Measurements from ENCODE around the gene DOP1A. TPM values are rescaled to one million over a fixed set of nuclear protein-coding genes. Genes with fewer than 3 reads are reported as not detected.

DOP1A gene
- total RNA-seq, 4 donors from 2014 or later, result 20.2 to 33.4 (median 22.4) TPM

DNA sequence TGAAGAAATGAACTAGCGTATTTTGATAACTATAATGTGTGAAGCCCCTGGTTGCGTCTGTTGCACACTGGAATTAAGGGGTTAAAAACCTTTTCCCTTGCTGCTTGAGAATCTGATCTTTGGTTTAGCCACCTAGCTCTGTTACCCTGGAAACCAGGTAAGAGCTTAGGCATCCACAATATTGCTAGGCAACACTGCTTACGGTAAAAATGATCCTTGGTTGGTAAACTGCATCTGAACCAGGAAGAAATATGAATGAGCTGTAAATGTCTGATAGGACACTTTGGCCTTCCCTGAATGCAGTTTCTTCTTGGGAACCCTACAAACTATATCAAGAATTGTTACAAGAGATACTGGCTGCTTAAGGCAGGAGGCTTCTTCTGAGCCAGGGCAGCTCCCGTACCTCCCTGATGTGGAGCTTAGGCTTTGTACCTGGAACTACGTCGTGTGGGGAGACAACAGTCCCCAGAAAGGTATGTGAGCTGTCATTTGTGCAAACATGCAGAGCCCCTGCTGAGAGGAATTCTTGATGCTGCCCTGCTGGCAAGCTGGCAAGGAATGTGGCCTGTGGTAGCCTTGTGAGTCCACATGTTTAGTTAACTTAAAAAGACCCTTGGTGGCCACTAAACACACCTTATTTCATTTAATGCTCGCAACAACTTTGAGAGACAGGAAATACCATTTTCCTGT lies 20.3 kb upstream of the DOP1A start:
- no peak for TF ChIP-seq CTCF (IDR thresholded peaks at IDR 0.05)

GRCh38 chr6:83051377-83052172 lies 15.9 kb upstream of the DOP1A start:
- TF ChIP-seq CTCF (IDR thresholded peaks at IDR 0.05), result no peak
- DNase-seq (ENCODE audit: low spot score), result no peak
- no peak for ATAC-seq (ENCODE audit: low FRiP score)

More for the DNA sequence above, 20.3 kb upstream of the DOP1A start:
- DNase-seq (ENCODE audit: low spot score) (no peak), ATAC-seq (ENCODE audit: low FRiP score) (no peak)

- no peak for ATAC-seq (ENCODE audit: low FRiP score)
- TF ChIP-seq CTCF (IDR thresholded peaks at IDR 0.05), result no peak
- no peak for DNase-seq (ENCODE audit: low spot score)
Observed at GRCh38 chr6:83053678-83054077, 13.8 kb upstream of the DOP1A start.

DNA sequence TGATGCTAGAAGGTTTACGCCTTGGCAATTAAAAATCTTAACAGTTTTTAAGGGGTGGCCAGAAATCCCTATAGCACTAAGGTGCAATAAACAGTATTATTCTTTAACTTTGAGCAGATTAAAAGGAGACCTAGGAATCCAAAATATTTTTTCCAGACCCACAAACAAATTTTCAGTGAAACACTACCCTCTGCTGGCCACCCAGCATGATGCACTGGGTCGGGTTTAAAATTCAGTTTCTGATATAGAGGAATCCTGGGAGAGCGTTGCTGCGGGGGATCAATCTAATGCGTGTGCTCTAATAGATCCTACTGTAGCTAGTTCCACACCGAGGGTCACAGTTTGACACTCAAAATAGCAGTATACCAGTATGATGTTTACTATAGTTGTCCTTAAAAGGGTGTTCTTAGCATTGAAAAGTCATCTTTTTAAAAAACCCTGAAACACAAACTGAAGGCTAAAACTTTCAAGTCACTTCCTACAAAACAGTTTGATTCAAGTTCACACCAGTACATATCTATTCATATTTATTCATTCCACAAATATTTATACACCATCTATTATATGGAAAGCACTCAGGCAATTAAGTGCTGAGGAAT lies 12.0 kb upstream of the DOP1A start:
- ATAC-seq (ENCODE audit: low FRiP score) (no peak), DNase-seq (ENCODE audit: low spot score) (no peak)
- TF ChIP-seq CTCF (IDR thresholded peaks at IDR 0.05), result peak in 1 of 3 donors; percentile 82

- TF ChIP-seq CTCF (IDR thresholded peaks at IDR 0.05), result no peak
- peak; percentile 89 for ATAC-seq (ENCODE audit: low FRiP score)
- no peak for DNase-seq (ENCODE audit: low spot score)
Observed at GRCh38 chr6:83057705-83058321, 9.7 kb upstream of the DOP1A start.

DNA sequence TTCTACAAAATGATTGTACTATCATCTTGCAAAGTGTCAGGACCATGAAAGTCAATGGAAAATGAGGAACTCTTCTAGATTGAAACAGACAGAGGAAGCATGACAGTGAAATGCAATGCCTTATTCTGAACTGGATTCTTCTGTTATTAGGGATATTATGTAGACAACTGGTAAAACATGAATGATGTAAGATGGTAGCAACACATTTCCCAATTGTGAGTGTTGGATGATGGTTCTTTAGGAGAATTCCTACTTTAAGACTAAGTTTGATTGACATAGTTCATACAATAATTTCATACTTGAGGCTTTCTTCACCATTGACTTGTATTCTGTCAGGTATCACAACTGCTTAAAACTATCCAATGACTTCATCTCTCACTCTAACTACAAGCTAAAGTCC lies 6.3 kb upstream of the DOP1A start:
- no peak for DNase-seq (ENCODE audit: low spot score)
- ATAC-seq (ENCODE audit: low FRiP score), result no peak
- TF ChIP-seq CTCF (IDR thresholded peaks at IDR 0.05), result no peak
